Right lobe of liver (tissue), 6 donors: ENCODE data around the gene MINDY3. TPM values are rescaled to one million over a fixed set of nuclear protein-coding genes. Genes with fewer than 3 reads are reported as not detected.

Experiments
- ATAC-seq, 4 donors: fragments of 200-7000 bp; cut with Tn5 transposase; one replicate each; pipeline ENCODE4 v1.9.1; 2020; ENCODE audit warnings: mild to moderate bottlenecking in 4 of 4, moderate library complexity in 4 of 4
- DNase-seq, 3 donors: peaks; one replicate each; pipeline ENCODE4 v3.0.0-alpha.2; 2020
- H3K27ac ChIP-seq, 3 donors: fragments of 200-600 bp; one replicate each; pipeline ENCODE4 v1.8.0; 2022
- H3K27me3 ChIP-seq, 2 donors: fragments of 200-600 bp; one replicate each; pipeline ENCODE4 v1.8.0; 2022
- H3K36me3 ChIP-seq, 4 donors: fragments of 200-600 bp; sonication (generic) in 1 of 4; one replicate each; pipeline versions ENCODE4 v1.5.1 to v1.8.0; 2017 to 2022; ENCODE audit warnings: control low read depth in 1 of 4
- H3K4me1 ChIP-seq, 4 donors: fragments of 200-600 bp; sonication (generic) in 1 of 4; one replicate each; pipeline versions ENCODE4 v1.5.1 to v1.8.0; 2017 to 2022; ENCODE audit warnings: control low read depth in 1 of 4
- H3K4me3 ChIP-seq, 3 donors: fragments of 200-600 bp; one replicate each; pipeline ENCODE4 v1.8.0; 2022
- H3K9me3 ChIP-seq, 4 donors: fragments of 200-600 bp; sonication (generic) in 1 of 4; one replicate each; pipeline versions ENCODE4 v1.5.1 to v1.8.0; 2017 to 2022; ENCODE audit warnings: control low read depth in 1 of 4
- POLR2A ChIP-seq: fragments of 450-650 bp; IDR thresholded peaks from one replicate; pipeline ENCODE4 v1.6.1; 2017; ENCODE audit warnings: antibody characterized with exemption, mild to moderate bottlenecking
- WGBS: methylation state at CpG from one replicate; pipeline ENCODE4 v1.1.6; 2018; ENCODE audit warnings: low coverage, low lambda C conversion rate; ENCODE audit not compliant: insufficient coverage; ENCODE audit errors: missing lambda C conversion rate; 5-methylcytosine and 5-hydroxymethylcytosine counted together
- intact Hi-C, 2 donors: fragments of 100-400 bp; cut with DNase I; formaldehyde crosslinking; loops; one replicate each; pipeline versions ENCODE4 v1.11.2 to v1.14.1; 2022
- total RNA-seq, 6 experiments: library from RNA; depleted of rRNA in 2 of 6; stranded (reverse); fragments of >200 nt in 2 of 6; fragmentation: NEBNext Ultra II Directional in 3 of 6; extraction: Animal tissue kit (Norgen Biotek cat#: 25700) in 3 of 6; gene quantifications; one replicate each; pipeline versions ENCODE4 v1.1.0 to v1.2.4, GENCODE V29; 2016 to 2023
- TF ChIP-seq, protein P1 (sequence below), 4 donors: fragments of 200-600 bp in 3 of 4; fragments of 450-650 bp in 1 of 4; IDR thresholded peaks; one replicate each; pipeline versions ENCODE4 v1.5.1 to v1.8.0; 2016 to 2022; ENCODE audit warnings: antibody characterized with exemption in 4 of 4, mild to moderate bottlenecking in 2 of 4
- donor health status: DM: no; HTN: yes; CAD: no.
- donor health status: DM: no; HTN: no; CAD: no.
- donor health status: DM: no; HTN: no; CAD: no.
- donor health status: DM: no; HTN: yes; CAD: no.
- donor health status: DM: no; HTN: yes; CAD: no.

MINDY3 gene
- total RNA-seq, 6 experiments from 2014 or later, result 11.6 to 15.5 (median 12.4) TPM

DNA sequence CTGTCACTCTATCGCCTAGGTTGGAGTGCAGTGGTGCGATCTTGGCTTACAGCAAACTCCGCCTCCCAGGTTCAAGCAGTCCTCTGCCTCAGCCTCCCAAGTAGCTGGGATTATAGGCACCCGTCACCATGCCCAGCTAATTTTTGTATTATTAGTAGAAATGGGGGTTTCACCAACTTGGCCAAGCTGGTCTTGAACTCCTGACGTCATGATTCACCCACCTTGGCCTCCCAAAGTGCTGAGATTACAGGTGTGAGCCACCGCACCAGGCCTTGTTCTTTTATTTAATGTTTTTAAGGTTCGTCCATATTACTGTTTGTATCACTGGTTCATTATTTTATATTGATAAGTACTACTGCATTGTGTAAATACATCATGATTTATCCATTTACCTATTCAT is 130.4 kb downstream of the MINDY3 start:
- no peaks in the 10 kb centered on the region for H3K9me3 ChIP-seq
- DNase-seq, result no peak
- no peak for ATAC-seq
- no peak overlapping the region for H3K4me3 ChIP-seq
- no peaks in the 10 kb centered on the region for H3K4me1 ChIP-seq
- no peak overlapping the region for H3K27ac ChIP-seq
- WGBS, result 58% methylated on average over 6 of the region's 7 CpGs
- no peaks in the 10 kb centered on the region for H3K36me3 ChIP-seq
- no peak for TF ChIP-seq POLR2A
- TF ChIP-seq, protein P1, sequence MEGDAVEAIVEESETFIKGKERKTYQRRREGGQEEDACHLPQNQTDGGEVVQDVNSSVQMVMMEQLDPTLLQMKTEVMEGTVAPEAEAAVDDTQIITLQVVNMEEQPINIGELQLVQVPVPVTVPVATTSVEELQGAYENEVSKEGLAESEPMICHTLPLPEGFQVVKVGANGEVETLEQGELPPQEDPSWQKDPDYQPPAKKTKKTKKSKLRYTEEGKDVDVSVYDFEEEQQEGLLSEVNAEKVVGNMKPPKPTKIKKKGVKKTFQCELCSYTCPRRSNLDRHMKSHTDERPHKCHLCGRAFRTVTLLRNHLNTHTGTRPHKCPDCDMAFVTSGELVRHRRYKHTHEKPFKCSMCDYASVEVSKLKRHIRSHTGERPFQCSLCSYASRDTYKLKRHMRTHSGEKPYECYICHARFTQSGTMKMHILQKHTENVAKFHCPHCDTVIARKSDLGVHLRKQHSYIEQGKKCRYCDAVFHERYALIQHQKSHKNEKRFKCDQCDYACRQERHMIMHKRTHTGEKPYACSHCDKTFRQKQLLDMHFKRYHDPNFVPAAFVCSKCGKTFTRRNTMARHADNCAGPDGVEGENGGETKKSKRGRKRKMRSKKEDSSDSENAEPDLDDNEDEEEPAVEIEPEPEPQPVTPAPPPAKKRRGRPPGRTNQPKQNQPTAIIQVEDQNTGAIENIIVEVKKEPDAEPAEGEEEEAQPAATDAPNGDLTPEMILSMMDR (IDR thresholded peaks at IDR 0.05), result no peak
- intact Hi-C loops, result loop anchor here in 1 of 2 donors (10.0 kb wide), 1 partner anchor 295 kb away; no protein-coding TSS in a partner anchor
- no peaks in the 10 kb centered on the region for H3K27me3 ChIP-seq

Other genes starting within 250 kb of the MINDY3 start
- gene ITGA8, start 140.6 kb downstream of the MINDY3 start, total RNA-seq, result under 1 TPM; 0.18 to 0.80 (median 0.36) TPM